Measurements from ENCODE around the gene TTC23.
"Not testable (repeated sequence)": the region's sequence is repeated elsewhere in the genome, so short reads cannot be mapped to it uniquely, and the experiment has no call there.

TTC23 gene

DNA sequence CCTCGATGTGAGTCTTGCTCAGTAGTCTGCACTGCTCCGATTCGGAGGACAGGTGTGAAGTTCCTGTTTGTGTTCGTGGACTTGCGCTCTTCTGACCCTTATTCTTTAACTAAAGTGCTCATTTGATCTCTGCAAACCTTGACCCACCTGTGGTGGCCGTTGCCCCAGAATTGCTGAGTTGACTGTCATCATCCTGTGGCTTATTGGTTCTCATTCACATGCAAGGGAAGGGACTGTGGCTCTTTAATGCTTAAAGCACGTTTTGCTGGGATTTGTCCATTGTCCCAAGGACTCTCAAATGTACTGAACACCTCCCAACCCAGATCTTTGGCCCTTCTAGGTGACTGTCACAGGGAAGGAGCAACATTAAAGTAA lies 131.1 kb downstream of the TTC23 start:
- no peak for DNase-seq

DNA sequence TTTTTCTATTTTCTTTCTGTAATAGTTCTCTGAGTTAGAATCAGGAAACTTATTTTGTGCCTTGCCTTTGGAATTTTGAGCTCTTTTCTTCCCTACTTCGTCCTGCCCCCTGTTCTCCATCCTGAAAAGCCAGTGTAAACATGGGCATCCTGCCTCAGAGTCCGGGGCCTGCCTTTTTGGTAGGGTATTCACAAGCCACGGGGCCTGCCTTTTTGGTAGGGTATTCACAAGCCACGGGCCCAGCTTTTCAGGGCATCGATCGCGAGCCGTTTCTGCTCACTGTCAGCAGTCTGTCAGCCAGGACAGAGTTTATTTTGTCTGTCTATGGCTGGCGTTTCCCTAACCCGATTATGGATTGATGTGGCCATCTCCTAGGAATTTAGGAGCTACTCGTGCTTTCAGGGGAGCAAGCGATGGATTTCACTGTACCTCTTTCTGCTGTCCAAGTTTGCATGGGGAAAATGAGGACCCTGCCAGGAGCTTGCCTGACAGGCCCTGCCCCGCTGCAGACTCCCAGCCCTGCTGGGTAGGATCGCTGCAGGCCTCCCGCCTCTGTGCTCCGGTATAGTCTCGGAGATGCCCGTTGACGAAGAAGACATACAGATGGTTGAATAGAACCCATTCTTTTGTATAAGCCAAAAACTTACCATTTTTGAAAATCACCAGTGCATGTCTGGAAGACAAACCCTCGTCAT lies 131.7 kb downstream of the TTC23 start:
- no peak for DNase-seq

DNA sequence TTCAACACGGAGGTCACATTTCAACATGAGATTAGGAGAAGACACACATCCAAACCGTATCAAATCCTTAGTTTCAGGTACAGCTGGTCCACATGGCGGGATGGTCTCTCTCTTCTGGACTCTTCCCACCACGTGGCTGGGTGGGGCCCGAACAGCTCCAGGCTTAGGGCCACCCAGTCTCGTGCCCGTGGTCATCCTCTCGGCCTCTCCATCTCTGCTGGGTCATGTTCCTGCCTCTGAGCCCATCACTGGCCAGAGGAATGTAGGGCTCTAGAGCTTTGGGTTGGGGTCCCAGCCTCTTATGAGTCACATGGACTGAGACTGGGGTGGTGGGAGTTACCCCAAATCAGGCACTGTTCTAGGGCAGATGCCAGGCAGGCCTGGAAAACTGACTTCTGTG lies 132.3 kb downstream of the TTC23 start:
- no peak for DNase-seq

DNA sequence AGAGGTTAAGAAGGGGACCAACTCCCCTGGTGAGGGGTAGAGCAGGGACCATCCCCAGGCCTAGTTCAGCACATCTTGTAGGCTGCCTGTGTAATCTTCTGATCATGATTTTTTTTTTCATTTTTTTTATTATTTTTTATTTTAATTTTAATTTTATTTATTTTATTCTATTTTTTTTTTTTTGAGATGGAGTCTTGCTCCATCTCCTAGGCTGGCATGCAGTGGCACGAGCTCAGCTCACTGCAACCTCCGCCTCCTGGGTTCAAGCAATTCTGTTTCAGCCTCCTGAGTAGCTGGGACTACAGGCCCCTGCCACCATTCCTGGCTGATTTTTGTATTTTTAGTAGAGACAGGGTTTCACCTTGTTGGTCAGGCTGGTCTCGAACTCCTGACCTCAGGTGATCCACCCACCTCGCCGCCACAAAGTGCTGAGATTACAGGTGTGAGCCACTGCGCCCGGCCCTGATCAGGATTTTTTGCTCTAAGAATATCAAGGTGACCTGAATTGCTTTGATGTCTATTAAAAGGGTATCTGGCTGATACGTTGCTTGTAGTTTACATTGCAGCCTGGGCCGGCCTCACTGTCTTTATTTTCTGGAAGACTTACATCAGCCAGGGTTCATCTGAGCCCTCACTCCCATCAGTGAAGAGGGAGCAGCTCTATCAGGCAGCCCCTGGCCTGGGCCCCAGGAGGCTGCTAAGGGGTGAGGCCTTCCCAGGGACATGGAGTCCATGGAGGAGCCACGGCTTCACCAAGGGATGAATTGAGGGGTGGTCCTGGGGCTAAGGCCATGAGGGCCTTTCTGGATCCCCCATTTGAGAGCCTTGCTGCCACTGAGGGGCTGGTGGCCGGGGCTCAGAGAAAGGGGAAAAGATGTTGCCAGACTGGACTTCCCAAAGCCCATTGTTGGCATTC lies 133.8 kb downstream of the TTC23 start:
- no peak for DNase-seq

DNA sequence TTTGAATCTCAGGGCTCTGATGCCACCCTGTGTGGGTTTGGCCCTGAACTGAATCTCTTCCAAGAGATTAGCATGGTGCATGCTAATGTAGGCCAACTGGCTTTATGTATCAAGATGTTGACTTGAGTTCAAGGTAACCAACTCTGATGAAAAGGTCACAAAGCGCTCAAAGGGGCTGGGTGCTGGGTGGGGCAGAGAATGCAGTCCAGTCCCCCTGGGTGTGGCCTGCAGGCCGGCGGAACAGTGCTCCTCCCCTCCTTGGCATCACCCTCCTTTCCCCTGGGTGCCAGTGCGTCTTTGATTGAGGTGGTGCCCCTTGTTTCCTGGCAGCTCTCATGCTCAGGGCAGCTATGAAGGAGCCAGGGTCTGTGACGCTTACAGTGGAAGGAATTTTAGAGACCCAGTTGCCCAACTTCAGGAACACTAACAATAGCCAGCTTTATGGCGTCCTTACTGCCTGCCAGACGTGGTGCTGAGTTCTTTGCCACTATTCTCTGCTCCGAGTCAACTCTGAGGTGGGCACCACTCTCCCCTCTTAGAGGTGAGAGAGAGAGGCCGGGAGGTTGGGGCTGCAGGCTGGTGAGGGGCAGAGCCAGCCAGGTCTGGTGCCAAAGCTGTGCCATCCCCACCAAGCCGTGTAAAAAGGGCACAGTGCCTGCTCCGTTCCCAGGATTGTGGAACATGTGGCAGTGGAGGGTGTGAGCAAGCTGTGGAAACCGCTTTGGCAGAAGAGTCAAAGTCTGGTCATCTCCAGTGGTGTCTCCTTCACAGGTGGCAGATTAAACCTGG lies 134.7 kb downstream of the TTC23 start:
- no peak for DNase-seq

DNA sequence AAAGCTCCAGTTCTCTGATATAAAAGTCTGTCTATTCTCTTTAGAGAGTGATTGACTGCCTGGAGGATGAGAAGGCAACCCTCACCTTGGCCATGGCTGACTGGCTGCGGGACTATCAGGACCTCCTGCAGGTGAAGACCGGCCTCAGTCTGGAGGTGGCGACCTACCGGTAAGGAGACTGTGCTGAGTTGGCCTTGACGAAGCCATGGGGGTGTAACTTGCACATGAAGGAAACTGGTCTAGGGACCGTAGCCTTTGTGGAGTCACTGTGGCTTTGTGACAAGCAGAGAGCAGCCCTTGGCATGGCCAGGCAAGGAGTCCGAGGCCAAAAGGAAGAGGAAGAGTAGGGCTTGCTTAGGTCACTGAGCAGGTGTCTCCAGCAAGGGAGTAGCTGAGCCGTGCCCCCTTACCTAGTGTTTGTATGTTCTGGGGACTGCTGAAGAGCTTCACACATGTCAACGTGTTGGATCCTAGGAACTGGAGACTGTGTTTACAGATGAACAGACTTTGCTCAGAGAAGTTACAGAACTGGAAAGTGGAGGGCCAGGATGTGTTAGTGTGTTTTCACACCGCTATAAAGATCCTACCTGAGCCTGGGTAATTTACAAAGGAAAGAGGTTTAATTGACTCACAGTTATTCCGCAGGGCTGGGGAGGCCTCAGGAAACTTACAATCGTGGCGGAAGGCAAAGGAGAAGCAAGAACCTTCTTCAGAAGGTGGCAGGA lies 135.7 kb downstream of the TTC23 start:
- no peak for DNase-seq

DNA sequence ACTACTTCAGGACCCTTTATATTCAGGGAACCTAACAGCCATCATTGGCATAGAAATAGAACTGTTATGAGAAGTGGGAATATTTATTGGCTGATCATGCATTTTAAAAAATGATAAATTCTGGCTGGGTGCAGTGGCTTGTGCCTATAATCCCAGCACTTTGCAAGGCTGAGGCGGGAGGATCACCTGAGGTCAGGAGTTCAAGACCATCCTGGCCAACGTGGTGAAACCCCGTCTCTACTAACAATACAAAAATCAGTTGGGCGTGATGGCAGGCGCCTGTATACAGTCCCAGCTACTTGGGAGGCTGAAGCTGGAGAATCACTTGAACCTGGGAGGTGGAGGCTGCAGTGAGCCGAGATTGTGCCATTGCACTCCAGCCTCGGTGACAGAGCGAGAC lies 137.7 kb downstream of the TTC23 start:
- not testable (repeated sequence) for DNase-seq

DNA sequence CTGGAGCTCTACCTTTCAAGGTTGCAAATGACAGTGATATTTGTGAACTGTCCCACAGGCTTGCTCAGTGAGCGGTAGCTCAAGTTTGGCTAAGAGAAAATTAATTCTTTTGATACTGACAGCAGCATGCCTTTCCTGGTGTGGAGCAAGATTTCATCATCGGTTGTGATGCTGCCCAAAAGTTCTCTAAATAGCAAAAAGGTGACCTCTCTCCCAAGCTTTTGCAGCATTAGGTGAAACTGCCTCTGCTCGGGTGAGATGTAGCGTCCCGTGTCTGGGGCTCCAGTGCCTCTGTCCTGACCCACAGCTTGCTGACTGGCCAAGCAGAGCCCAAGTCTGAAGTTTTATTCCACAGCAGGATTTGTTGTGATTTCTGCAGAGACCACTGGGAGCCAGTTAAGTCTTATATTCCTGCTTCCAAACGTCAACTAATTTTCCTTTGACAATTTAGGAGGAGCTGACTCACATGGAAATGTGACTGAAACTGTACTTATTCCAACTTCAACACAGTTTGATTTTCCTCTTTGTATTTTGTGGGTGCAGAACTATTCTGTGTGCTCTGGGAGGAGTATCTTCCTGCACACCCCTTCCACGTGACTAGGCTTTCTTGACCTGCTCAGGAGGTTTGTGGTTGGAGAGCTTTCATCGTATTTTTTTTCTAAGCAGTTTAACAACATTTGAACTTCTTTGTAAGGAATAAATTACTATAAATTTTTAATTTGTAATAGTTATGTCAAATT lies 138.6 kb downstream of the TTC23 start:
- peak; percentile 26 for DNase-seq

DNA sequence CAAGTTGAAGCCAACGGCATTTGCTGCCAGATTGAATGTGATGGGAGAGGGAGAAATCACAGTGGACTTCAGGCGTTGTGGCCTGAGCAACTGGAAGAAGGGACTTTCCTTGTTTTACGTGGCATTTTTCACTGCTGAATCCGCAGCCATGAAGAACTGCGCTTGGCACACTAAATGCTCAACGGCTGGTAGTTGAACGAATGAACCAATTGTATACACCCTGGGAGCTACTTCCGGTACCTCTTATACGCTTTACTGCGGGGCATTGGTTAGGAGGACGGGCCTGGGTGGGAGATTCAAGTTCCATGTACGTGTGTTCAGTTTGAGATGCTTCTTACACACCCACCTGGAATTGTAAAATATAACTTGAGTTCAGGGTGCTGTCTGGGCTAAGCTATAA lies 139.3 kb downstream of the TTC23 start:
- no peak for DNase-seq

DNA sequence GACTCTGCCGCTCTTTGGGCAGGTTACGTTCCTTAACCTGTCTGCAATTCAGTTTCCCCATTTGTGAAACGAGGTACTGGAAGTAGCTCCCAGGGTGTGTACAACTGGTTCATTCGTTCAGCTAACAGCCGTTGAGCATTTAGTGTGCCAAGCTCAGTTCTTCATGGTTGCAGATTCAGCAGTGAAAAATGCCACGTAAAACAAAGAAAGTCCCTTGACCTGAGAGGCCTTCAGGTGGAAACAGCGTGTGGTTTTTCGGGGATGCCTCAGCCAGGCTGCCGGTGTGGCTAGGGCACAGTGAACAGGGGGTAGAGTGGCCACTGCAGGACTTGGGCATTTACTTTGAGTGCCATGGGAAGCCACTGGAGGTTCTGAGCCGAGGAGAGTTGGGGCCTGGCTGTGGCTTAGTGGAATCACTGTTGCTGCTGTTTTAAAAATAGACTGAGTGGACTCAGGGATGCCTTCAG lies 139.8 kb downstream of the TTC23 start:
- no peak for DNase-seq

DNA sequence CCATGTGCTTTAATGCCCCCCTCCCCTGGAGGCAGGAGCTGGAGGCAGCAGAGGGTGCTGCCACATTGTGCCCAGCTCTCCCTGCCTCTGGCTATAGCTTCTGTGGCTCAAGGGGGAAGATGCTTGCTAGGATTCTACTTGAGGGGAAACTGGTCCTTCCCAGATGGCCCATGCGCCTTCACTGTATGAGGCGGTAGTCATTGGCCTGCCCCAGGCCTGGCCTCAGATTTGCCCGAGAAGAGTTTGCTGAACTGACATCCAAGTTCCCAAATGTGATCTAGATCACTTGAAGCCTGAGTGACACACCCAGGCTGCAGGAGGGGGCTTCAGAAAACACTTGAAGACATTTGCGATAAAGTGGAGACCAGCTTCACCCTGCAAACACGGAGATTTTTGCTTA lies 140.4 kb downstream of the TTC23 start:
- DNase-seq, result no peak

DNA sequence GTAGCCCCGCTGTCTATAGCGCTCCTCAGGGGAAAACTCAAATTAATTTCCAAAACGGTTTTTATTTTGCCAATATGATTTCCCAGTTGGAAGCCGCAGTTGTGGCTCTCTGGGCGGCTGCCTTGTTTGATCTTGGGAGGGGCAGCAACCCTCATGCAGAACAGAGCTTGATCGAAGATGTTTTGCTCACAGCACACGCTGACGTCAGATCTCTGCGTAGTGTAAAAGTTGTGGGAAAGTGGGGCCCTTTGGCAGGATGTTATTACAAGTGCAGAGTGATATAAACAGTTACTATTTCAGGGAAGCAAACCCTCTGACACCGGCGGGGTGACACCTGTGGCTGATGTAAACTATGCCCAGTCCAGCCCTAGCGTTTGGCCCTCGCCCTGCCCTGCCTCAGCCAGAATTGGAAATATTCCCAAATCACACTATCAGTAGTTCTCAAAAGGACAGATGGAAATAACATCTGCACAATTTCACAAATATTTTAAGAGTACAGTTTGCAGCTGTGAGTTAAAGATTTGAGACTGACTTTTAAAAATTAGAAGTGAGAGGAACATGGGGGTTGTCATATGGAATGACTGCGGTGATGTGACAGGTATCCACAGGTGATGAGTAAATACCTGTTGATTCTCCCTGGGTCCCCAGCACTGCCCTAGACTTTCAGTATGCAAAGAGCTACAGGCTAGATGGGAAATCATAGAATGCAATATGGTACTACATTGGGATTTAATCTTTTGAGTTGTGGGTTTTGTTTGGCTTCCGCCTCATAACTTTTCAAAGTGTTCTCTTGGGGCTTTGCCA lies 142.8 kb downstream of the TTC23 start:
- no peak for DNase-seq

DNA sequence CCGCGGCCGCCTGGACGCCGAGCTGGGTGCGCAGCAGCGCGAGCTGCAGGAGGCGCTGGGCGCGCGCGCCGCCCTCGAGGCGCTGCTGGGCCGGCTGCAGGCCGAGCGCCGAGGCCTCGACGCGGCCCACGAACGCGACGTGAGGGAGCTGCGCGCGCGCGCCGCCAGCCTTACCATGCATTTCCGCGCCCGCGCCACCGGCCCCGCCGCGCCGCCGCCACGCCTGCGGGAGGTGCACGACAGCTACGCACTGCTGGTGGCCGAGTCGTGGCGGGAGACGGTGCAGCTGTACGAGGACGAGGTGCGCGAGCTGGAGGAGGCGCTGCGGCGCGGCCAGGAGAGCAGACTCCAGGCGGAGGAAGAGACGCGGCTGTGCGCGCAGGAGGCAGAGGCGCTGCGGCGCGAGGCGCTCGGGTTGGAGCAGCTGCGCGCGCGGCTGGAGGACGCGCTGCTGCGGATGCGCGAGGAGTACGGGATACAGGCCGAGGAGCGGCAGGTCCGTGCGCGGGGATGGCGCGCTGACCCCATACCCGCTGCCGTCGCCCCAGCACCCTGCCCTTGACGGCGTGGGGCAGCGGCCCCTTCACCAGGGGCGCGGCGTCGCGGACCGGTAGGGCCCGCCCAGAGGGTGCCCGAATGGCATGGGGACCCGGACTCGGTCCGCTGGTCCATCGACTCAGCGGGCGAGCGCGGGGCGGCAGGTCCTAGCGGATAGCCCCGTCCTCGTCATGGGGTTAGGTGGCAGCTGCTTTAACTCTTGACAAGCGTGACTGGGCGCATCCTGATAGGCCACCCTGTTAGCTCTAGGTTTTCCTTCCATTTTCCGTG lies 143.7 kb downstream of the TTC23 start:
- DNase-seq, result peak; percentile 77

DNA sequence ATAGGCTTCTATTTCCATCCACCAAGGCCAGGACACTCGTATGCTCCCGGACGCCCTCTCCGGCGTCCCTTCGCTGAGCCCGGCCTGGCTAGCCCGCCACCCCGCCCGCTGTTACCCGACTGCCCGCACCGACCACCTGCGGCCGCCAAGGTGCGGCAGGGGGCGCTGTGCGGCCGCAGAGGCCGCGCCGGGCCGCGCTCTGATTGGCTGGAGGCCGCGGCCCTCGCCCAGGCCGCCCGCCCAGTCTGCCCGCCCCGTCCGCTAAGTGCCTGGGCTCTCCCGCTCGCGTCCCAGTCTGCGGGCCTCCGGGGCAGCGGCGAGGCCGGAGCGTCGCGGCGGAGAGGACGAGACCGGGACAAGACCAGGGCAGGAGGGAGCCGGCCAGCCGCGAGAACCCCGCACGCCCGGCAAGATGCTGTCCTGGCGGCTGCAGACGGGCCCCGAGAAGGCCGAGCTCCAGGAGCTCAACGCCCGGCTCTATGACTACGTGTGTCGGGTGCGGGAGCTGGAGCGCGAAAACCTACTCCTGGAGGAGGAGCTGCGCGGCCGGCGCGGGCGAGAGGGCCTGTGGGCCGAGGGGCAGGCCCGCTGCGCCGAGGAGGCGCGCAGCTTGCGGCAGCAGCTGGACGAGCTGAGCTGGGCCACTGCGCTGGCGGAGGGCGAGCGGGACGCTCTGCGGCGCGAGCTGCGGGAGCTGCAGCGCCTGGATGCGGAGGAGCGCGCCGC lies 144.4 kb downstream of the TTC23 start, which contains the start of gene SYNM:
Gene SYNM (plus strand): TSS at position 293 of the 726 bp plus-strand sequence. CDS start 120 bp downstream, at position 413.
- DNase-seq, result peak; percentile 76

DNA sequence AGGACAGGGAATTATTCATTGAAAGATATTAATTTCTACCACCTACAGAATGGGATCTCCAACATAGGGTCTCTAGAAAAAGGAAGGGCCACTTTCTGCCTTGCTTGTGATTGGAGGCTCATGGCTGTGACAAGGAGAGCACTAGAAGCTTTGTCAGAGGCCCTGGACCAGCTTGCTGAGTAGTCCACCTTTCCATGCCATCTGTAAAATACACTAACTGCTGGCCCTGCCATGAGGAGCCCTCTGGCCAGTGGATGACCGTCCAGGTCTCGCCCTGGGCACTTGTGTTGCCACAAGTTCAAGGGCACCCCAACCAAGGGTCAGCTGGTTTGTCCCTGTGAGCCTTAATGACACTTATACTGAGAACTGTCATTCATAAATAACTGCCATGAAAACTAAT lies 146.1 kb downstream of the TTC23 start:
- no peak for DNase-seq

DNA sequence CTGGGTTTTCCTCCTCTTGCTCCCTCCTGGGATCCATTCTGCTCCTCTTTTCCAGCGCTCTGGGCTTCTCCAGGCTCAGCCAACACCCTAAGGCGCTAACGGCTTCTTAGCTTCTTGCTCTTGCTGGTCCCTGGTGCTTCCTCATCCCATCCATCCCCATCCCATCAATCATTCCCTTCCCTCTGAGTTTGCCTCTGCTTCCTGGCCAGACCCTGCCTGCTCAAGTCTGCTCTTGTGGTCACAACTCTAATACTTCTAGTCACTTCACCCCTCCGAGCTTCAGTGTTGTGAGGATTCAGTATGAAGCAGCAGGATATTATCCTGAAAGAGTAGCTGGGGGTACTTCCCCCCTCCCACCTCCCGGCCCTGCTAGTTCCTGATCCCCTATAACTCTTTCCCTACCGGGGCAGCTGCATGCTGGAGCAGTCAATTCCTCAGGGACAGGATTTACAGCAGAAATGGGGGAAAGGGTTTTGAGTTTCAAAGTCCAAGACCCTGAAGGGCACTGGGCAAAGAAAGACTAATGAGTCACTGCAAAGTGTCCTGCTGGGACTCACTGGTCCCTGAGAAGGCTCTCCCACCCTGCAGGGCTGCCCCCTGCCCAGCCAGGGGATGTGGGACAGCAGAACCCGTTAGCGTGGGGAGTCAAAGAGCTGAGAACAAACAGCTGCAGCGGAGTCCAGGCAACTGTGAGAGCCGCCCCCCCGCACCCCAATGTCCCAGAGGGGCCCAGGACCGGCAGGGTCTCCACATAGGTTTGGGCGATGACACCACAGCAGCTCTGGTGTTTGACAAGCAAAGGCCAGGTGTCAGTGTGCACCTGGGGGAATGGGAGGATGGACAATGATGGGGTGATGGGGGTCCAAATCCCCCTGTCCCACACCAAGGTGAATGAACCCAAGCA lies 146.8 kb downstream of the TTC23 start:
- no peak for DNase-seq

DNA sequence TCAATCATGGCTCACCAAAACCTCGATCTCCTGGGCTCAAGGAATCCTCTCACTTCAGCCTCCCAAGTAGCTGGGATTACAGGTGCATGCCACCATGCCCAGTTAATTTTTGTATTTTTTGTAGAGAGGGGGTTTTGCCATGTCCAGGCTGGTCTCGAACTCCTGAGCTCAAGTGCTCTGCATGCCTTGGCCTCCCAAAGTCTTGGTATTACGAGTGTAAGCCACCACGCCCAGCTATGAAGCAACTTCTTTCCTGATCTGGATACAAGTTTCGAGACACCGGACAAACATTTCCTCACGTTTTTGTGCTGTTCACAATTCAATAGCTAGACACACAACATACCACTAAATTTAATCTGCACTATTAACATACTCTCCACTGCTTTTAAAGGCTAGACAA lies 147.9 kb downstream of the TTC23 start:
- no peak for DNase-seq
